HG03025 (cell line): ENCODE results near the gene KLF11.
"Not testable (repeated sequence)": the region's sequence is repeated elsewhere in the genome, so short reads cannot be mapped to it uniquely, and the experiment has no call there.

ENCODE experiments used
- ATAC-seq: cut with Tn5 transposase; IDR thresholded peaks from one replicate; pipeline ENCODE4 v1.9.1; 2021; ENCODE audit warnings: mild to moderate bottlenecking, moderate library complexity; ENCODE audit not compliant: unreplicated experiment, low FRiP score

The KLF11 gene

DNA sequence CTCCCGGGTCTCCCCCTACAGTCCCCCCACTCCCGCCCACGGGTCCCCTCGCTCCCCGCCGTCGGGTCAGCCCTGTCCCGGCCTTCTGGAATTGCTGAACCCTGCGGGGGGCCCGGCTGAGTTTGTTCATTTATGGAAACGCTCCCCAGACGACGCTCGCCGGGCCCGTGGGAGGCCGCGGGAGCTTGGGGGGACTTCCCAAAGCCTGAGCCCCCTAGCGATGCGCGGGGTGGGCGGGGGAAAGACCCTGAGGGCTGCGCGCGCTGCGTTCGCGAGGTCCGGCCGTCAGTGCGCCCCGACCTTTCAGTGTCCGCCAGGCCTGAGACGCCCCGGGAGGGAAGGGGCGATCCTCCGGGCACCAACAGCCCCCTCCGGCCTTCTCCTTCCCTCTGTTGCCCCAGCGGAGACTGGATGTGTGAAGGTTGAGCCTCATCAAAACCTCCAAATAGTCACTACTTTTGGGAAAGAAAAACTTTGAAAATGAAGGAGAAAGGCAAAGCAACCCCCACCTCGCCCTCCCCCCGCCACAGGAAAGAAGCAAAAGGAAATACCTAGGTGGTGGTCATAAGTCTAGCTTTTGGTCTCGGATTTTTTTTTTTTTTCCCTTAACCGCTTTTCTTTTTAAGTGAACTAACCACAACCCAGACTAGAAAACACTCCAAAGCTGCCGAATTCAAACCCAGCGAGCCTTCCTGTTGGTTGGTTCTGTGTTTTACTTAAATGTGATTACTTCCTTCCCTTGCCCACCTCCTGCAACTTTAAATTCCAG is 37.4 kb downstream of the KLF11 start:
- ATAC-seq, result no peak

DNA sequence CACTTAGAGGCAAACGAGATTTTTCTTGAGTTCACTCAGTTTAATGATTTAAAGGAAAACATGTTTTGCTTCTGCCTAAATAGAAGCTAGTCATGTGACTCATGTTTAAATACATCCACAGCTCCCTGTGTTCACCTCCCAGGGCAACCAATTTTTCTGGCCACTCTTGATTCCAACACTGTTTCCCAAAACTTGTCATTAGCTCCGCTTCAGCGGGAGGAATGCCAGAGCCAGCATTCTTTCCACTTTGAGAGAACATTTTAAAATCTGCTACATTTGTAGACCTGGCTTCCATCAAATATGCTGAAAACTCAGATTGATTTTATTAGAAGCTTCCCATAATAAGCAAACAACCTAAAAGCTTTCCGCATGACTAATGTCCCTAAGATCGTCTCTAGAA is 39.7 kb downstream of the KLF11 start:
- no peak for ATAC-seq

DNA sequence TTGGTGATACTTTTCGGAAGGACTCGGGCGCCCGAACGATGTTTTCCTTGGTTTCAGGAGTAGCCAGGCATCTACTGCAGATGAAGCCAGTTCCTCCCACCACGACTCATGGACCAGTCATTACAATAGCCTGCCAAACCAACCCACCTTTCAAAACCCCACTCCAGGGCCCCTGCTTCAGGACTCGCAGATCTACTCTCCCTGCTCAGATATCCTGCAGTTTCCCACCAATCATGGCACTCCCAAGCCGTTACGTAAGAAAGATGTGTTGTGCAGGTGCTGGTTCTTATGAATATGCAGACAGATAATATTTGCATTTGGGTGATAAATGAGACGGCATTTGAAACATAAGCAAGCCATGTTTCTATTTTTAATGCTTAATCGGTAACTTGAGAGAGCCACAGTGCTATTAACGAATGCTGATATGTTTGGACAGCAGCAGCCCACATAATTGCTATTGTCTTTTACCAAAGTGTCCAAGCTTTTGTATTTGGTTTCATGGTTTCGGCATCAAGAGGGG is 40.4 kb downstream of the KLF11 start:
- ATAC-seq, result no peak

DNA sequence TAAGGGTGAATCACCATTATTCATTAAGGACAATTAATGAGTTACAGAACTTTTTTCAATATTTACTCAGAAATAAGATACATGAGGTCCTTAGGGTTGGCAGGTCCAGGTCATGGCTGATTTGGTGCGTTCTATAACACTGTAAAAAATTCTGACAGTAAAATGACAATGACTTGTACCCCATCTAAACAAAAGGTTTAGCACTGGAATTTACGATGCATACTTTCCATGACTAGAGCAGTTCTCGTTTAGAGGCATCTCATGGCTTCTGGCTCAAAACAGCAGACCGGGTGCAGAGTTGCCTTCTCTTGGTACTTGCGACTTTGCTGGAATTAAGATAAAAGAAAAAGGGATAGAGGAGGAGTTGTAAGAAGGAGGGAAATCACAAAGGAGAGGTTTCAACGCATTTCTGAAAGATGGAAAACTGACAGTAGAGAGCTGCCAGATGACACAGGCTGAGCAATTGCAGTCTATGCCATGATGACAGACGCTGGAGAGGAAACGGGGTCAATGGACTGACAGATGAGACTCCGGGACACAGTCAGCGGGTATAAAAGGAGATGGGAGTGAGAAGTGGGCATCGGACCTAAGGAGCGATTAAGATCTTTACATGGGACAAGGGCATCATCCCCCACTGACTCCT is 41.0 kb downstream of the KLF11 start:
- ATAC-seq, result no peak

DNA sequence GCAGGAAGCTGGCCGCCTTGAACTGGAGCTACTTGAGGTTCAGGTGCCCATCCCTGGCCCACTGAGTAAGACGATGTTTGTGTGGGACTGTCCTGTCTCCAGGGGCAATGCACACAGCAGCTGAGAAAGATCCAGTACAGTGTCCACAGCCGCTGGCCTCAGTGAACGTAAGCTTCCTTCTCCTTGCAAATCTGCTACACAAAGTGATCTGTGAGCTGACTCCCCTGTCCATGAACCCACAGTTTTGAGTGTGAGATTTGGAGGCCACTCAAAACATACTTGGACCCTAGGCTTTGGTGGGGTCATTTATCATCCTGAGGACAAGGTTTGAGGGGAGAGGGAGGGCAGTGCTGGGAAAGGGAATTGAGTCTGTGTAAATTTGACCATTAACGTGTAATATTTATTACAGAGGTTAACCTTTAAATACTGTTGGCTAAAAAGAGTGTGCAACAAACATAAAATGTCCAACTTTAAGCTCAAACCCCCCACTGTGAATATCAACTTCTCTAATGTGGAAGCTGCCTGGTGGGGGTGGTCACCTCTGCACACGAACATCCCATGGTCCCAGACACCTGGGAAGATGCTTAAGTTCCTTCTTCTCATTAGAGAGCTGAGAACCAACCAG is 41.8 kb downstream of the KLF11 start:
- no peak for ATAC-seq

DNA sequence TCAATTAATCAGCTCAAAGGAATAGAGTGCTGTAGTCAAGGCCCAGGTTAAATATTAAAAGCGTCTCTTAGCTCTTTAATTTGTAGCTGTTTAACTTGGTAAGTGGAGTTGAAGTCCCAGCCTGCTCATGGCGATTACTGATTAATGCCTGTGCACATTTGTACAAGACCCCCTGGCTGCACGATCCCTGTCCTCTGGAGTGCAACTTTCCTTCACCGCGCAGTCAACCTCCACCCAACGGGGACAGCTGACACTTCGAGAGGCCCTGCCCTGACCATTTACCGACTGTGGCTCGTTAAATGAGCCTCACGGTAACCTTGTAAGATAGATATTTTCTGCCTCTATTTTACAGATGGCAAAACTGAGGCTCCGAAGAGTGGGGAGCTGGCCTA is 42.3 kb downstream of the KLF11 start:
- ATAC-seq, result no peak

DNA sequence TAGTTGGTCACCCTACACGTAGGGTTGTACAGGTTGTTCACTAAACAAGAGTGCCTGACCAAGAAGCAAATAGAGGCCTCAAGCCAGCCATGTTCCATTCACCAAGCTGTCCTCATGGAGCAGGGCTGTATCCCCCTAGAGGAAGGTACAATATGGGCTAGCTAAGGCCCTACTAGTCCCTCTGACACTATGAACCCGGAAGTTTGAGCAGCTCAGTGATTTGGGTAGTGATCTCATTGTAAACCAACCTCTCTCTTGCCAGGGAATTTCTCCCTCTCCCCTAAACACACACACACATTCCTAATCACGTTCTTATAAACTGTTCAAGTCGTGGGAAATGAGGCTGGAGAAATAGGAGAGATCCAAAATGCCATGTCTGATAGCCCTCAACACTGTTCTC is 43.6 kb downstream of the KLF11 start:
- ATAC-seq, result no peak

DNA sequence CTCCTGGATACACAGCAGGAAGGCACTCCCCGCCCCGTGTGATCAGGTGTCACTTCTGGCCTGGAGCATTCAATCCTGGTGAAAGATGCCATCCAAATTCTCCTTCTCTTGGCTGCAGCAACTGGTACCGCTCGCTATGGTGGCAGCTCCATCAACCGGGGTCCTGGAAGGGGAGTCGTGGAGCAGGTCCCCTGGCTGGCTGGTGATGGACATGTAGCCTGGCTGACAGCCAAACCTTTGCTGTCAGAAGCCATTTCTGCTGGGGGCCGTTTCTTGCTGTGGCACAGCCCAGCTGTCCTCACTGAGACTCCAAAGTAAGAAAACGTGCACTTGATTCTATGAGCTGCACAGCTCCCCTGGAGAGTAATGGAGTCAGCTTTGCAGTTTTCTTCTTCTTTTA is 44.0 kb downstream of the KLF11 start:
- ATAC-seq, result no peak

DNA sequence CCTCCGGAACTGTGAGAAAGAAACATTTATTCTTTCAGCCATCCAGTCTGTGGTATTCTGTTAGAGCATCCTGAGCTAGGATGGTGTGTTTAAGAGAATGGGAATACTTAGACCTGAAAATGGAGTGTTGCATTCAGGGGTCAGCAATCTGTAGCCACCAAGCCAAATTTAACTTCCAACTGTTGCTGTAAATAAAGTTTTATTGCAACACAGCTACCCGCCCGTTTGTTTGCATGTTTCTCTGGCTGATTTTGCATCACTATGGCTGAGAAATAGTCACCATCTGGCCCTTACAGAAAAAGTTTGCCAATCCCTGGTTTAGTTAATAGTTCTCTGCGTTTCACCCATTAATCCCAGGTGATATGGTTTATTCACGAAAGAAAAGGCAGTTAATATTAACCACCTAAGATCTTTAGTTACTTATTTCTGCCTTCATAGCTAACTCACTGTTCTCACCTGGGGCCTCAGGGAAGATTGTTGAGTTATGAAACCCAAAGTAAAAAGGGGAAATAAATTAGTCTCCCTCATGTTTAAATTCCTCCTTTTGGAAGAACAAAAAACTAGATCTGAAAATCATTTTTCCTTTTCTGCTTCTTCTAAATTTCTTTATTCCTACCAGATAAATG is 46.3 kb downstream of the KLF11 start:
- no peak for ATAC-seq

DNA sequence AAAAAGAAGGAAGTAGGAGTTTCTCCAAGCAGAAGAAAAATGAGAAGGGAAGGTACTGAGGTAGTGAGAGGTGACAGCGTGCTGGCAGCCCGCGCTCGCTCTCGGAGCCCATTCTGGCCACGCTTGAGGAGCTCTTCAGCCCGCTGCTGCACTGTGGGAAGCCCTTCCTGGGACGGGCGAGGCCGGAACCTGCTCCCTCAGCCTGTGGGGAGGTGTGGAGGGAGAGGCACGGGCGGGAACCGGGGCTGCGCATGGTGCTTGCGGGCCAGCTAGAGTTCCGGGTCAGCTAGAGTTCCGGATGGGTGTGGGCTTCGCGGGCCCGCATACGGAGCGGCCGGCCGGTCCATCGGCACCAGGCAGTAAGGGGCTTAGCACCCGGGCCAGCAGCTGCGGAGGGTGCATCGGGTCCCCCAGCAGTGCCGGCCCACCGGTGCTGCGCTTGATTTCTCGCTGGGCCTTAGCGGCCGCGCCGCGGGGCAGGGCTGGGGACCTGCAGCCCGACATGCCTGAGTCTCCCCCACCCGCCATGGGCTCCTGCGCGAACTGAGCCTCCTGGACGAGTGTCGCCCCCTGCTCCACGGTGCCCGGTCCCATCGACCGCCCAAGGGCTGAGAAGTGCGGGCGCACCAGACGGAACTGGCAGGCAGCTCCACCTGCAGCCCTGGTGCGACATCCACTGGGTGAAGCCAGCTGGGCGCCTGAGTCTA is 48.0 kb downstream of the KLF11 start:
- no peak for ATAC-seq

DNA sequence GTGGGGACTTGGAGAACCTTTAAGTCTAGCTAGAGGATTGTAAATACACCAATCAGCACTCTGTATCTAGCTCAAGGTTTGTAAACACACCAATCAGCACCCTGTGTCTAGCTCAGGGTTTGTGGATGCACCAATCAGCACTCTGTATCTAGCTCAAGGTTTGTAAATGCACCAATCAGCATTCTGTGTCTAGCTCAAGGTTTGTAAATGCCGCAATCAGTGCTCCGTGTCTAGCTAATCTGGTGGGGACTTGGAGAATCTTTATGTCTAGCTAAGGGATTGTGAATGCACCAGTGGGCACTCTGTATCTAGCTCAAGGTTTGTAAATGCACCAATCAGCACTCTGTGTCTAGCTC is 48.5 kb downstream of the KLF11 start:
- not testable (repeated sequence) for ATAC-seq

DNA sequence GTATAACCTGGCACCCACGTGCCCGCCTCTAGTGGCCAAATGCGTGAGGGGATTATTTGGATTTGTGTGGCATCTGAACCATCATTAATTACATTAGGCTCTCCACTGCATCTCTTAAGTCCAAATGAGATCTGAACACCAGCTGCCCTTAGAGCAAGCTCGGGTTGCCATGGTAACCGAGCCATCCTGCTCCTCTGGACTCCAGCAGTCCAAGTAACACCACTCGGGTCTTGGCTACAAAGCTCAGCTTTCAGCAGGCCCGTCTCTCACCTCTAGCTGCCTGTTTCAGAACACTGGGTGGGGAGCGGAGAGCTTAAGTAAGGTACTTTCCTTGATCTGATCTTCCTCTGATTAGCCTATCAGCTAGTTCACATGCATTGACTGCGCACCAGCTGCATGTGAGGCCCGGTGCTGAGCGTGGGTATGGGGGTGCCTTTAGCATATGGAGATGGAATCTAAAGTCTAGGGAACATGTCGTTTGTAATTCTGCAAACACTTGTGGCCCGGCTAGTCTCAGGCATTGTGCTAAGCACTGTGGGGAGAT is 51.0 kb downstream of the KLF11 start:
- ATAC-seq, result no peak

DNA sequence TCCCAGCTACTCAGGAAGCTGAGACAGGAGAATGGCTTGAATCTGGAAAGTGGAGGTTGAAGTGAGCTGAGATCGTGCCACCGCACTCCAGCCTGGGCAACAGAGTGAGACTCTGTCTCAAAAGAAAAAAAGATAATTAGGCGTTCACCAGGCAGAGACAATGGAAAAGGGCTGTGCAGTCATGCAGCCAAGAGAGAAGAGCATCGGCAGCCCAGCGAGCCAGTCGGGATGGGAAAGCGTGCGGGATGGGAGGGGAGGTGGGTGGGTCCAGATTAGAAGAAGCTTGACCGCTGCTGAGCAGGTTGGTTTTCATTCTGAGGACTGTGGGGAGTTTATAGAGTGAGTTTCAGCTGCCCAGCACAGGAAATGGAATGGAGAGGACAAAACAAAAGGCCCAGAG is 51.8 kb downstream of the KLF11 start:
- ATAC-seq, result no peak

DNA sequence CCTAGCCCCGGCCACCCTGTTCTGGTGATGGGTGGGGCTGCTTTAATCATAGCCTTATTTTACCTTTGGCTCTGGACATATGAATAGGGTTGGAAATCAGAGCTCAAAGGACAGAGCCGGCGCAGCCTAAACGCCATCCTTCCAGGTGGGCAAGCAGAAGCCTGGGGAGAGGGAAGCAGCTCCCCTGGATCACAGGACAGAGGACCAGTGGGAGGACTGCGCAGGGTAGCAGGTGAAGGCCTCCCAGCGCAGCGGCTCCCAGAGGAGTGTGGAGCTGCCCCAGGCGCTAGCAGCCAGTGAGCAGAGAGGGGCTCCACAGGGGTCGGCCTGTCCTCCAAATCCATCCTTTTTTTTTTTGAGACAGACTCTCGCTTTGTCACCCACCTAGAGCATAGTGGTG is 53.3 kb downstream of the KLF11 start:
- ATAC-seq, result no peak

DNA sequence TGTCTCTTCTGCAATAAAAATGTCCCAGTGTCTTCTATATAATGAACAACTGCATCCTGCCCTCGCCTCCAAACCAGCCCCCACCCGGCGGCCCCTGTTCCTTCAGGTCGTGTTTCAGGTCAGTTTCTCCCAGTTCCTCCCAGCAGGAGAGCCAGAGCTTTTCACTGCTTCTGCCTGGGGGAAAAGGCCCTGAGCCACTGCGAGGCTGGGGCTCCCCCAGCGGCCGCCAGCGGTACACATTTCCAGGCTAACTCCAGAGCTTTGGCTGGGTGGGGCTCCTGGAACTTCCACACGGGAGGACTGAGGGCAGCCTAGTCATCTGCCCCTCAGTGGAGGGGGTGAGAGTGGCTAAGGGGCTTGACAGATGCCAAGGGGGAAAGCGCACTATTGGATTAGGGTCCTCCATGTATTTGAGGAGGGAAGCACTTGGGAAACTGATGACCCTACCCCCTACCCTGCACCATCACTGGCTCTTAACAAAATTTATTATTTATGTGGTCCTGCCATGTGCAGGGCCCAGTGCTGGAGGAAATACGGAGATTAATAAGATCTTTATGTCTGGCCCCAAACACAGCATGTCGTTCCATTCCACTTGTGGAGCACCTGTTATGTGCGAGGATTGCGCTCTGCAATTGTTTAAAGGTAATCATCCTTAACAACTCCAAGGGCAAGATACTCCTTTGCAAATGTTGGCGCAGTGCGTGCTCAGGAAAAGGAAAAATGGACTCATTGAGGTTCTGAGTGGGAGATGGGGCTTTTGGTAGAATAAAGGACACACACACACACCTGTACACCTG is 54.2 kb downstream of the KLF11 start:
- no peak for ATAC-seq

DNA sequence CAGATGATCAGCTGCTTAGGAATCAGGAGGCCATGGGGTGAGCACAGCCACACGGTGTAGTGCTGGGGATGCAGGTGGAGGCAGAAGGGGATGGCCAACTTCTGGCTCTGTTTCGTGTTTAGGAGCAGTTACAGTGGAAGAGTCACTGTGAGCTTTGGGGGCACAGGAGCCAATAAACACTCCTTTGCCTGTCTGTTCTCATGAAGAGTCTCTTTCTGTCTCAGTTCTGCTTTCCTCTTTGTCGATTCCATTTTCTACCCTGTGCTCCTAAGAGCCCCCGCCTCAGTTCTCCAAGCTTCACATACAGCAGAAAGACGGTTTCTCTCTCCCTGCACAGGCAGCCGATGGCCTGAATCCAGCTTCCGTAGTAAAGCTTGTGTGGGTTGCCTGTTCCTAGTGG is 58.1 kb downstream of the KLF11 start:
- no peak for ATAC-seq

DNA sequence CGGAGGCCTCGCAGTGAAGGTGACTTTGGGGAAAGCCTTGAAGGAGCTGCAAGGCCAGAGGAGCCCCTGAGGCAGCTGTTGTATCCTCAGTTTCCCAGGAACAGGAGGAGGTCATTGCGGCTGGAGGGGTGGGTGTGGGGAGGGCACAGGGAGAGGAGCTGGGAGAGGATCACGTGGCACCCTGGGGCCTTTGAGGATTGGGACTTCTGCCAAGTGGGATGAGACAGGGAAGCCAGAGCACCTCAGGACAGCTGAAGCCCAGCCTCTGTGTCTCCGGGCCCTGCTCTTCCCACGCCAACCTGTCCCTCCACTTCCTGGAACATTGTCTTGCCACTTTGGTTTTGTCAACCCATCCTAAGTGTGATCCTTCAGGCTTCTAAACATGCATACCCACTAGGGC is 59.8 kb downstream of the KLF11 start:
- no peak for ATAC-seq
